Keratinocyte (primary cell): ENCODE data around the gene RHCE.

Experiments
- EZH2 ChIP-seq: IDR thresholded peaks from one replicate; pipeline ENCODE4 v1.6.1; 2012; ENCODE audit warnings: inconsistent platforms, mild to moderate bottlenecking, low read length, moderate library complexity
- TF ChIP-seq, protein P1 (sequence below), 3 experiments: IDR thresholded peaks in 1 of 3; conservative IDR thresholded peaks in 1 of 3; optimal IDR thresholded peaks in 1 of 3; 2 replicates in 2 of 3; 3 replicates in 1 of 3; pipeline versions ENCODE3 to v1.5.1; 2011; ENCODE audit warnings: low read length in 3 of 3, mild to moderate bottlenecking in 3 of 3, moderate library complexity in 2 of 3, control low read depth in 1 of 3, inconsistent platforms in 1 of 3; ENCODE audit not compliant: insufficient read depth in 2 of 3; ENCODE audit errors: extremely low read depth in 1 of 3

GRCh38 chr1:25338188-25338981, 82.2 kb downstream of the RHCE start, which contains the start of gene TMEM50A:
- no peak for TF ChIP-seq EZH2
- TF ChIP-seq, protein P1, sequence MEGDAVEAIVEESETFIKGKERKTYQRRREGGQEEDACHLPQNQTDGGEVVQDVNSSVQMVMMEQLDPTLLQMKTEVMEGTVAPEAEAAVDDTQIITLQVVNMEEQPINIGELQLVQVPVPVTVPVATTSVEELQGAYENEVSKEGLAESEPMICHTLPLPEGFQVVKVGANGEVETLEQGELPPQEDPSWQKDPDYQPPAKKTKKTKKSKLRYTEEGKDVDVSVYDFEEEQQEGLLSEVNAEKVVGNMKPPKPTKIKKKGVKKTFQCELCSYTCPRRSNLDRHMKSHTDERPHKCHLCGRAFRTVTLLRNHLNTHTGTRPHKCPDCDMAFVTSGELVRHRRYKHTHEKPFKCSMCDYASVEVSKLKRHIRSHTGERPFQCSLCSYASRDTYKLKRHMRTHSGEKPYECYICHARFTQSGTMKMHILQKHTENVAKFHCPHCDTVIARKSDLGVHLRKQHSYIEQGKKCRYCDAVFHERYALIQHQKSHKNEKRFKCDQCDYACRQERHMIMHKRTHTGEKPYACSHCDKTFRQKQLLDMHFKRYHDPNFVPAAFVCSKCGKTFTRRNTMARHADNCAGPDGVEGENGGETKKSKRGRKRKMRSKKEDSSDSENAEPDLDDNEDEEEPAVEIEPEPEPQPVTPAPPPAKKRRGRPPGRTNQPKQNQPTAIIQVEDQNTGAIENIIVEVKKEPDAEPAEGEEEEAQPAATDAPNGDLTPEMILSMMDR (optimal IDR thresholded peaks at IDR 0.05 in 1 of 3, IDR thresholded peaks at IDR 0.05 in 1 of 3, conservative IDR thresholded peaks at IDR 0.05 in 1 of 3; ENCODE audit: extremely low read depth in 1 of 3, insufficient read depth in 2 of 3, low read length in 3 of 3) = no peak
